GM18951 (cell line): ENCODE results near the gene YIPF2.
"Not testable (repeated sequence)": the region's sequence is repeated elsewhere in the genome, so short reads cannot be mapped to it uniquely, and the experiment has no call there.

Source experiments
- POLR2A ChIP-seq: IDR thresholded peaks from 4 replicates; pipeline ENCODE4 v1.6.1; 2011; ENCODE audit warnings: mild to moderate bottlenecking; ENCODE audit not compliant: insufficient read length, insufficient read depth; ENCODE audit errors: extremely low read depth
- in situ Hi-C: fragments of 300-500 bp; cut with MboI; formaldehyde crosslinking; loops from one replicate; pipeline ENCODE4 v1.12.0; 2022; ENCODE audit warnings: low sequenced_read_pairs, mixed read lengths, inconsistent platforms; ENCODE audit not compliant: unreplicated experiment

The YIPF2 gene

DNA sequence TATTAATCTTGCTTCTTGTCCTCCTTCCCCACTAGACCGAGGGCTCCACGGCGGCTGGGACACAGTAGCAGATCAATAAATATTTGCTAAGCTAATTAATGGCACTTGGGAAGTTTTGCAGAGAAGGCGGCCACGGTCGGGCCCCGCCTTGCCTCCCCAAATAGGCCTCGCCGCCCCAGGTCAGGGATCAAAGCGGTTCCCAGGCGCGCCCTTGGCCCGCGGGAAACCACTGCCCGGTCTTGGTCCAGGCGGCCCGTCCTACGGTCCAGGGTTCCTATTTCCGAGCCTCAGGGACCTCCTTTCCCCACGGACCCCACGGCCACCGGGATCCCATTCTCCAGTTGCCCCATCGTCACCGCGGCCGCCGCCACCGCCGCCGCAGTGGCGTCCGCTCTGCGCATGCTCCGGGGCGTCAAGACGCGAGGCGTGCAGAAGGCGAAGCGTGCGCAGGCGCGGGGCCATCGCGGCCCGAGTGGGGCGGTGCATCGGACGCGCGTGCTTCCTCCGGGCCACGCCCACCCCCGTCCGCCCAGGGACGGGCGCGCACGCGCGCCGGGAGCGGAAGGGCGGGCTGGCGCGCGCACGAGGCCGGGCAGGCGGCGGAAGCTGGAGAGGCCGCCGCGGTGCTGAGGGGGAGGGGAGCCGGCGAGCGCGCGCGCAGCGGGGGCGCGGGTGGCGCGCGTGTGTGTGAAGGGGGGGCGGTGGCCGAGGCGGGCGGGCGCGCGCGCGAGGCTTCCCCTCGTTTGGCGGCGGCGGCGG, 32.1 kb upstream of the YIPF2 start, which contains the start of gene SMARCA4:
Gene SMARCA4 (plus strand): TSS at position 717 of the 759 bp plus-strand sequence. CDS start 23,122 bp downstream, outside the sequence.
- TF ChIP-seq POLR2A = peak; percentile 96
- in situ Hi-C loops = no loop called here

DNA sequence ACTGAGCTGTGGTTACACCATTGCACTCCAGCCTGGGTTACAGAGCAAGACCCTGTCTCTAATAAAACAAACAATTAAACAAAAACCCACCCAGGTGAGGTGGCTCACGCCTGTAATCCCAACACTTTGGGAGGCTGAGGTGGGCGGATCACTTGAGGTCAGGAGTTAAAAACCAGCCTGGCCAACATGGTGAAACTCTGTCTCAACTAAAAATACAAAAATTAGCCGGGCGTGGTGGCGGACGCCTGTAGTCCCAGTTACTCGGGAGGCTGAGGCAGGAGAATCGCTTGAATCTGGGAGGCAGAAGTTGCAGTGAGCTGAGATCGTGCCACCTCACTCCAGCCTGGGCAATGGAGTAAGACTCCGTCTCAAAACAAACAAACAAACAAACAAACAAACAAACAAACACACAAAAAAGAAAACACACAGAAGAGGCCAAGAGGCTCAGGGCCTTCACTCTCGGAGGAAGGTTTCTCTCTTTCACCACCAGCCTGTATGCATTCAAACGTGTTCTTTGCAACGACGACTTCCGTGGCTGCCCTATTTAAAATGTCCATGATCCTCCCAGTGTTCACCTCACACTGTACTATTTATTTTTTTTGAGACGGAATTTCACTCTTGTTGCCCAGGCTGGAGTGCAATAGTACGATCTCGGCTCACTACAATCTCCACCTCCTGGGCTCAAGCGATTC, 31.0 kb upstream of the YIPF2 start:
- in situ Hi-C loops = not testable (repeated sequence)

DNA sequence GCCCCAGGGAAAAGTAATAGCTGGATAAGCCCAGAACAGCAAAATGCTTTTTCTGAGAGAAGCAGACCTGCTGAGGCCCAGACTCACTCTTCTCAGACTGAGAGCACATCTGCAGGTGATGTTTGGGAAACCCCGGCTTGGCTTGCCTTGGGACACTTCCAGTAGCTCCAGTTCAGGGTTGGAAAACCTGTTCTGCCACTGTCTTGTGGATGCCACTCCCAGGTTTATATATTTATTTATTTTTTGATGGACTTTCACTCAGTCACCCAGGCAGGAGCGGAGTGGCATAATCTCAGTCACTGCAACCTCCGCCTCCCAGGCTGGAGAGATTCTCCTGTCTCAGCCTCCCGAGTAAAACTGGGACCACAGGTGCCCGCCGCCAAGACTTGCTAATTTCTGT, 24.4 kb upstream of the YIPF2 start:
- no peak for TF ChIP-seq POLR2A
- in situ Hi-C loops = no loop called here

DNA sequence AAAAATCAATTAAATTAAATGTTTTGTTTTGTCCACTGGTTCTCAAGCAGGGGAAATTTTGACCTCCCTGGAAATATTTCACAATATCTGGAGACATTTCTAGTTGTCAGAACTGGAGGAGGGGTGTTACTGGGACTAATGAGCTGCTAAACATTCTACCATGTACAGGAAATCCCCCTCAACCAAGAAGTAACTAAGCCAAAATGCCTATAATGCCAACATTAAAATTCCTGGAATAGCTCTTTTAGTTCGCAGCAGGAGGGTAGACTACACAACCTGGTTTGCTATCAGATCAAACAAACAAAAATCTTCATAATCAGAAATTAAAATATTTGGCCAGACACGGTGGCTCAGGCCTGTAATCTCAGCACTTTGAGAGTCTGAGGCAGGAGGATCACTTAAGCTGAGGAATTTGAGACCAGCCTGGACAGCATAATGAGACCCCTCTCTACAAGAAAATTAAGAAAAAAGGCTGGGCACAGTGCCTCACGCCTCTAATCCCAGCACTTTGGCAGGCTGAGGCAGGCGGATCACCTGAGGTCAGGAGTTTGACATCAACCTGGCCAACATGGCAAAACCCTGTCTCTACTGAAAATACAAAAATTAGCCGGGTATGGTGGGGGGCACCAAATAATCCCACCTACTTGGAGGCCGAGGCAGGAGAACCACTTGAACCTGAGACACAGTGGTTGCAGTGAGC, 18.7 kb upstream of the YIPF2 start:
- no peak for TF ChIP-seq POLR2A
- in situ Hi-C loops = no loop called here

DNA sequence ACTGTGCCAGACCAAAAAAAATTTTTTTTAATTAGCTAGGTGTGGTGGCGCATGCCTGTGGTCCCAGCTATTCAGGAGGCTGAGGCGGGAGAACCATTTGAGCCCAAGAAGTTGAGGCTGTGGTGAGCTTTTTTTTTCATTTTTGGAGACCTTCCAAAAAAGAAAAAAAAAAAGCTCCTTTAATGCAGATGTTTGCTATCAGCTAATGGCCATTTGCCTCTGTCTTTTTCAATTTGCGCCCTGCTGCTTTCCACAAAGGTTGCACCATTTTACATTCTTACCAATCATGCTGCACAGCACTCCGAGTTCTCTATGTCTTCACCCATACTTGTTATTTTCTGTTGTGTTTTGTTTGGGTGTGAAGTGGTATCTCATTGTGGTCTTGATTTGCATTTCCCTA, 16.8 kb upstream of the YIPF2 start:
- in situ Hi-C loops = no loop called here
- no peak for TF ChIP-seq POLR2A

DNA sequence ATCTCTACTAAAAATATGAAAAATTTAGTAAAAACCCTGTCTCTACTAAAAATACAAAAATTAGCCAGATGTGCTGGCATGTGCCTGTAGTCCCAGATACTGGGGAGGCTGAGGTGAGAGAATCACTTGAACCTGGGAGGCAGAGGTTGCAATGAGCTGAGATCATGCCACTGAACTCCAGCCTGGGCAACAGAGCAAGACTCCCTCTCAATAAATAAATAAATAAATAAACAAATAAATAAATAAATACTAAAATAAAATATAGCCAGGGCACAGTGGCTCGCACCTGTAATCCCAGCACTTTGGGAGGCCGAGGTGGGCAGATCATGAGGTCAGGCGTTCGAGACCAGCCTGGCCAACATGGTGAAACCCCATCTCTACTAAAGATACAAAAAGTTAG, 15.0 kb upstream of the YIPF2 start:
- in situ Hi-C loops = not testable (repeated sequence)

DNA sequence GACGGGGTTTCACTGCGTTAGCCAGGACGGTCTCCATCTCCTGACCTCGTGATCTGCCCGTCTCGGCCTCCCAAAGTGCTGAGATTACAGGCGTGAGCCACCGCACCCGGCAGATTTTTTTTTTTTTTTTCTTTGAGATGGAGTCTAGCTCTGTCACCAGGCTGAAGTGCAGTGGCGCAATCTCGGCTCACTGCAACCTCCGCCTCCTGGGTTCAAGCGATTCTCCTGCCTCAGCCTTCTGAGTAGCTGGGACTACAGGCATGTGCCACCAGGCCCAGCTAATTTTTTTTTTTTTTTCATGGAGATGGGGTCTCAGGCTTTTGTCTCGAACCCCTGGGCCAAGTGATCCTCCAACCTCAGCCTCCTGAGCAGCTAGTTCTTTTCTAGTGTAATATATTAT, 13.2 kb upstream of the YIPF2 start:
- in situ Hi-C loops = not testable (repeated sequence)

DNA sequence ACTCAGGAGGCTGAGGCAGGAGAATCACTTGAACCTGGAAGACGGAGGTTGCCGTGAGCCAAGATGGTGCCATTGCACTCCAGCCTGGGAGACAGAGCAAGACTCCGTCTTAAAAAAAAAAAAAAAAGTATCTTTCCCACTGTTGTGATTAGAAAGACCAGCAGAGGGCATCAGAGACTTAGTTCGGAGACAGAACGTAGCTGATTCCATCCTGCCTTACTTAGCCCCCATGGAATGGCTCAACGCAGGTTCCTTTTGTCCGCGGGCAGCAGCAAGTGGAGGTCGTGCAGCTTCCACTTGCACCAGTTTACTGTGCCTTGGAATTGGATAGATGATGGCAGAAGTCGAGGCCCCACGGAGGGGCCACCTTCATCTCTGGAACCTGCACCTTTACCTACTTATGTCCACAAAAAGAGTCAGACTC, 8.2 kb upstream of the YIPF2 start:
- in situ Hi-C loops = no loop called here
- no peak for TF ChIP-seq POLR2A

DNA sequence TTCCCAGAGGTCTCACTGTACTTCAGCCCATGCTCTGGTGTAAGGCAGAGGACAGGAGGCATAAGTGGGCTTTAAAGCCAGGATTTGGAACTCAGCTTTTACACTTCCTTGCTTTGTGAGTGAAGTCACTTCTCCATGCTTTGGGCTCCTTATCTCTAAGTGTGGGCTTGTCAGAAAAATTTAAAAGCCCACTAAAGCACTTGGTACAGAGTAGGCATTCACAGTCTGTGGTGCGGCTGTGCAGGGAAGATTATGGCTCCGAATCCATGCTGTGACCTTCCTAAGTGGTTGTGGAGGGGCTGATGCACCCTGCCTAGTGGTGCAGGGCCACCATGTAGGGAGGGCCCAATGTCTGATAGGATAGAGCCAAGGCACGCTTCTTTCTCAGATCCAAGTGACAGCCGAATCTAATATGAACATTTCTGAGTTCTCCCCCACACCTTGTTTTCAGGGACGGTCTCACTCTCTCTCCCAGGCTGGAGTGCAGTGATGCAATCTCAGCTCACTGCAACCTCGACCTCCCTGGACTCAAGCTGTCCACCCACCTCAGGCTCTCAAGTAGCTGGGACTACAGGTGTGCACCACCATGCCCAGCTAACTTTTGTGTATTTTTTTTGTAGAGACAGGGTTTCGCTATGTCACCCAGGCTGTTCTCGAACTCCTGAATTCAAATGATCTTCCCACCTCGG, 7.1 kb upstream of the YIPF2 start:
- in situ Hi-C loops = no loop called here
- TF ChIP-seq POLR2A = no peak

DNA sequence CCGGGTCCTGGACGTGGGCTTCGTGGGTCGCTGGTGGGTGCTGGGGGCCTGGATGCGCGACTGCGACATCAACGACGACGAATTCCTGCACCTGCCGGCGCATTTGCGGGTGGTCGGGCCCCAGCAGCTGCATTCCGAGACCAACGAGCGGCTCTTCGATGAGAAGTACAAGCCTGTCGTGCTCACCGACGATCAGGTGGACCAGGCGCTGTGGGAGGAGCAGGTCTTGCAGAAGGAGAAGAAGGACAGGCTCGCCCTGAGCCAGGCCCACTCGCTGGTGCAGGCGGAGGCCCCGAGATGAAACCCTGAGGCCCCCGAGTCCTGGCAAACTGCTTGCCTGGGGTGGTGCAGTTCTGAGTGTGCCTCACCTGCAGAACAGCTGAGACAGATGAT, 959 bp upstream of the YIPF2 start:
- no peak for TF ChIP-seq POLR2A

DNA sequence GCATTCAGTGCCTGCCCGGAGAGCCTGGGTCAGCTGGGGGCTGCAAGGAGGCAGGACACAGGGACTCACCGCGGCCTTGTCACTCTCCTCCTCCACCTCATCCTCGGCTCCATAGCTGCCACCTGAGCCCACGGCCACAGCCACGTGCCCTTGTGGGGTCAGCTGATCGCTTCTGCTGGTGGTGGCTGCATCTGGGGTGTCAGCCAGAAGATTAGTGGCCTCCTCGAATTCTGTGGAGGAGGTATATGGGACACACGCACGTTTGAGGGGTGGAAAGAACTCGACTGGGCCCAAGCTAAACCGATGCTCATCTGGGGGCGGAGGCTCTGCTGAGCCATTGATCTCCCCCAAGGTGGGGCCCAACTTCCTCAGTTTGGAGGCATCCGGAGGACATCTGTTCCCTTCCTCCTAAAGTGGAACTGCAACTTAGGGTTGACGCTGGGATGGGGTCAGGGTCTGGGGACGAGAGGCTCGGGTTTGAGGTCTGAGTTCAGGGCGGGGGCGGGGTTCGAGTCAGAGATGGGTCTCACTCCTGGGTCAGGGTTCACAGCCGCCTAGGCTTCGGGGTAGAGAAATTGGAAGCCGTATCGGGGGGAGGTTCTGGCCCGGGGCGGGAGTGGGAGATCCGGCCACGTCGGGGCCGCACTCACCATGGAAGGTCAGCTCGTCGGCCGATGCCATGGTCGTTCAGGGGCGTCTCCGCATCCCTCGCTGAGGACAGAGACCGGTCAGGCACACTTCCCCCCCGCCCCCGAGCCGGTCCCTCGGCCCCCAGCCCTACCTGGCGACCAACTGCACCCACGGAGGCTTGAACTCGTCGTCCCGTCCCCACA, 493 bp downstream of the YIPF2 start:
- in situ Hi-C loops = no loop called here

More for the DNA sequence above, 959 bp upstream of the YIPF2 start:
- in situ Hi-C loops = no loop called here

DNA sequence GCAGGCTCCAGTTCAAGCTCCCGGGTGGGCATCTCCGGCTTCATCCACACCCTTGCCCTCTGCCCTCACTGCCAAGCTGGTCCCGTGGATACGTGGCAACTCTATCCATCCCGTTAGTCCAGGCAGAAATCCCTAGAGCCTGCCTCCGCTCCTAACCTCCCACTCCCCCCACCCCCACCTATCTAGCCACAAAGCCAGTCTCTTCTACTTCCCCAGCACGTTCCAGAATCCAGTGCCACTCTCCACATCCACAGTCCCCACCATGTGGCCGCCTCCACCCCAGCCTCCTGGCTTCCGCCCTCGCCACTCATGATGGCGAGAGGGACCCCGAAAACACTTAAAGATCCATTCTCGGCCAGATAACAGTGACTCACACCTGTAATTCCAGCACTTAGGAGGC, 3.8 kb downstream of the YIPF2 start:
- in situ Hi-C loops = no loop called here
- no peak for TF ChIP-seq POLR2A

More for the DNA sequence above, 493 bp downstream of the YIPF2 start:
- no peak for TF ChIP-seq POLR2A
